OCI-LY3 (cell line): ENCODE data around the gene SLC9B2.

Experiments used
- H2AFZ ChIP-seq: fragments of 200-600, 300-600 bp; shearing (Covaris generic); 2 replicates; pipeline ENCODE4 v1.6.0; 2014; ENCODE audit warnings: antibody characterized with exemption, low read depth, low read length
- H3K27ac ChIP-seq: fragments of 200-600, 300-600 bp; sonication (generic); 2 replicates; pipeline ENCODE4 v1.5.1; 2014; ENCODE audit warnings: mild to moderate bottlenecking, low read length, moderate library complexity, mixed read lengths
- H3K27me3 ChIP-seq: fragments of 200-600, 300-600 bp; sonication (generic); 2 replicates; pipeline ENCODE4 v1.6.1; 2014; ENCODE audit warnings: low read depth, low read length, mixed read lengths
- H3K36me3 ChIP-seq: fragments of 200-600, 300-600 bp; sonication (generic); replicated peaks from 2 replicates; pipeline ENCODE3; 2014; ENCODE audit warnings: low read depth, low read length, mixed read lengths
- H3K4me1 ChIP-seq: fragments of 300-600, 200-600 bp; sonication (generic); 2 replicates; pipeline ENCODE4 v1.6.1; 2014; ENCODE audit warnings: low read length, mixed read lengths
- H3K4me2 ChIP-seq: fragments of 200-600, 300-600 bp; sonication (generic); 2 replicates; pipeline ENCODE4 v1.6.1; 2014; ENCODE audit warnings: low read length, mixed read lengths
- H3K4me3 ChIP-seq: fragments of 300-600, 200-600 bp; sonication (generic); 2 replicates; pipeline ENCODE4 v1.5.1; 2014; ENCODE audit warnings: antibody characterized with exemption, mild to moderate bottlenecking, low read length, moderate library complexity
- H3K79me2 ChIP-seq: fragments of 300-600, 200-600 bp; shearing (Covaris generic); 2 replicates; pipeline ENCODE4 v1.6.1; 2014; ENCODE audit warnings: mild to moderate bottlenecking, low read length, mixed read lengths
- H3K9ac ChIP-seq: fragments of 300-600, 200-600 bp; shearing (Covaris generic); 2 replicates; pipeline ENCODE4 v1.6.0; 2014; ENCODE audit warnings: mild to moderate bottlenecking, low read length, moderate library complexity
- H3K9me3 ChIP-seq: fragments of 200-600, 300-600 bp; shearing (Covaris generic); 2 replicates; pipeline ENCODE4 v1.6.1; 2014; ENCODE audit warnings: low read length, mixed read lengths; ENCODE audit not compliant: insufficient read depth
- H4K20me1 ChIP-seq: fragments of 200-600, 300-600 bp; sonication (generic); 2 replicates; pipeline ENCODE4 v1.6.1; 2016; ENCODE audit warnings: low read length, mixed read lengths; ENCODE audit not compliant: insufficient read depth
- EZH2phosphoT487 ChIP-seq: fragments of 200-600 bp; shearing (Covaris generic); IDR thresholded peaks from 2 replicates; pipeline ENCODE4 v1.6.1; 2018; ENCODE audit warnings: antibody characterized with exemption, mixed run types, low read depth
- TF ChIP-seq, protein P1 (sequence below): fragments of 200-600, 300-600 bp; sonication (generic); IDR thresholded peaks from 2 replicates; pipeline ENCODE4 v1.5.1; 2014; ENCODE audit warnings: antibody characterized with exemption, low read length, low read depth

The SLC9B2 gene

DNA sequence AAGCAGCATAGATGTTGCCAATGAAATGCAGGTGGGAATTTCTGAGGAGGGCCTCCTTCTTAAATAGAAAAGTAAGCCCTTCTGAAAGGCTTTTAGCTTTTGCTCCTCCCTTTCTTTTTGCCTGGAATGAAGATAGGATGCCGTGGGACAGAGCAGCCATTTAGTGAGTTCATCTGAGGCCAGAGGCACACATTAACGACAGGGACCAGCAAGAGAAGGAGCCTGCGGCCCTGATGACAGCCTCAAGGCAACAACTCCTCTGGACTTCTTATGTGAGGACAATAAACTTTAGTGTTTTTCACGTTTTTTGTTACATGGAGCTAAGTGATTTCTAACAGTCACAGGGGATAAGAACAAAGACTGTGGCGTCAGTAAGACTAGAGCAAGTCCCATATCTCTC is 24.1 kb upstream of the SLC9B2 start:
- Histone ChIP-seq H3K4me1 (peaks cover 8% of the 10 kb centered on the region; the same call in 1 of the 2 replicates), H3K9ac (no peak overlapping the region), H2AFZ (no peak overlapping the region), H3K36me3 (no peaks in the 10 kb centered on the region), H3K27me3 (no peaks in the 10 kb centered on the region), H3K9me3 (no peaks in the 10 kb centered on the region), H3K79me2 (no peaks in the 10 kb centered on the region), H3K4me2 (no peak overlapping the region), H3K4me3 (no peak overlapping the region), H4K20me1 (no peaks in the 10 kb centered on the region), H3K27ac (no peak overlapping the region)
- TF ChIP-seq, protein P1, sequence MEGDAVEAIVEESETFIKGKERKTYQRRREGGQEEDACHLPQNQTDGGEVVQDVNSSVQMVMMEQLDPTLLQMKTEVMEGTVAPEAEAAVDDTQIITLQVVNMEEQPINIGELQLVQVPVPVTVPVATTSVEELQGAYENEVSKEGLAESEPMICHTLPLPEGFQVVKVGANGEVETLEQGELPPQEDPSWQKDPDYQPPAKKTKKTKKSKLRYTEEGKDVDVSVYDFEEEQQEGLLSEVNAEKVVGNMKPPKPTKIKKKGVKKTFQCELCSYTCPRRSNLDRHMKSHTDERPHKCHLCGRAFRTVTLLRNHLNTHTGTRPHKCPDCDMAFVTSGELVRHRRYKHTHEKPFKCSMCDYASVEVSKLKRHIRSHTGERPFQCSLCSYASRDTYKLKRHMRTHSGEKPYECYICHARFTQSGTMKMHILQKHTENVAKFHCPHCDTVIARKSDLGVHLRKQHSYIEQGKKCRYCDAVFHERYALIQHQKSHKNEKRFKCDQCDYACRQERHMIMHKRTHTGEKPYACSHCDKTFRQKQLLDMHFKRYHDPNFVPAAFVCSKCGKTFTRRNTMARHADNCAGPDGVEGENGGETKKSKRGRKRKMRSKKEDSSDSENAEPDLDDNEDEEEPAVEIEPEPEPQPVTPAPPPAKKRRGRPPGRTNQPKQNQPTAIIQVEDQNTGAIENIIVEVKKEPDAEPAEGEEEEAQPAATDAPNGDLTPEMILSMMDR: no peak
- no peak for TF ChIP-seq EZH2phosphoT487

DNA sequence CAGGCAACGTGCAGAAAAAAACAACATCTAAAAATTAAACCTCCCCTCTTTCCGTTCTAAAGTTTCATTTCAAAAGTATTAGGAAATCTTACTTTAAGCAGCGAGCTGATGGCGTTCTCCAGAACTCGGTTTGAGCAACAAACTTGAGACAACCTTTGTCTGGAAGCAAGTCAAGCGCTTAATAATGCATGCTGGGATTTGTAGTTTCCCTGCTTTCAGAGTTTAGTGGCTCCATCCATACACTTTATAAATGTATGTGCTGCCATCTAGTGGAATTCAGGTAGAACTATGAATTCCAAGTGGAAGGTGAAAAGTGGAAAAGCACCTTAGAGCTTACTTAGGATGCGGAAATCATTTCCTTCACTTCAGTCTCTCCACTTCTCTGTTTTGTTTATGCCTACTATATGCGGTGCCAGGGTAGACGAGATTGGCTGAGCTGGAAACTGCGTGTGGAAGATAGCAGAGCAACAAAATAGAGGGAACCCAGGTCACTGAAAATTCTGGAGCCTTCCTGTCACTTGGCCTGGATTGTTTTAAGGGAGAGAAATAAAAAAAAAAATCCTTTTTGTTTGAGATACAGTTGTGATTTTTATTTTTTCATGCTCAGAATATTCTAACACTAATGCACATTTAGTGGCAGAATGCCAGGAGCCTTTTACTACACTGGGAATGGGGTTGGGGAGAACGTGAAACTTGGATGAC is 23.3 kb upstream of the SLC9B2 start, which contains the start of gene BDH2:
Gene BDH2 (minus strand): TSS at position 144 of the 702 bp plus-strand sequence. CDS start 3,580 bp downstream, outside the sequence.
- TF ChIP-seq, protein P1: peak; percentile 80
- TF ChIP-seq EZH2phosphoT487: no peak
- H4K20me1 ChIP-seq: no peaks in the 10 kb centered on the region
- H3K27me3 ChIP-seq: no peaks in the 10 kb centered on the region
- H3K4me2 ChIP-seq: peak within 1 kb of the TSS; percentile 81
- no peaks in the 10 kb centered on the region for H3K79me2 ChIP-seq
- peak within 1 kb of the TSS; percentile 62 for H3K9ac ChIP-seq
- H3K36me3 ChIP-seq: no peaks in the 10 kb centered on the region
- H3K27ac ChIP-seq: no peak within 1 kb of the TSS
- no peaks in the 10 kb centered on the region for H3K9me3 ChIP-seq
- peaks cover 8% of the 10 kb centered on the region; the same call in 1 of the 2 replicates for H3K4me1 ChIP-seq
- H3K4me3 ChIP-seq: peak within 1 kb of the TSS; percentile 74
- H2AFZ ChIP-seq: peak within 1 kb of the TSS; percentile 87

DNA sequence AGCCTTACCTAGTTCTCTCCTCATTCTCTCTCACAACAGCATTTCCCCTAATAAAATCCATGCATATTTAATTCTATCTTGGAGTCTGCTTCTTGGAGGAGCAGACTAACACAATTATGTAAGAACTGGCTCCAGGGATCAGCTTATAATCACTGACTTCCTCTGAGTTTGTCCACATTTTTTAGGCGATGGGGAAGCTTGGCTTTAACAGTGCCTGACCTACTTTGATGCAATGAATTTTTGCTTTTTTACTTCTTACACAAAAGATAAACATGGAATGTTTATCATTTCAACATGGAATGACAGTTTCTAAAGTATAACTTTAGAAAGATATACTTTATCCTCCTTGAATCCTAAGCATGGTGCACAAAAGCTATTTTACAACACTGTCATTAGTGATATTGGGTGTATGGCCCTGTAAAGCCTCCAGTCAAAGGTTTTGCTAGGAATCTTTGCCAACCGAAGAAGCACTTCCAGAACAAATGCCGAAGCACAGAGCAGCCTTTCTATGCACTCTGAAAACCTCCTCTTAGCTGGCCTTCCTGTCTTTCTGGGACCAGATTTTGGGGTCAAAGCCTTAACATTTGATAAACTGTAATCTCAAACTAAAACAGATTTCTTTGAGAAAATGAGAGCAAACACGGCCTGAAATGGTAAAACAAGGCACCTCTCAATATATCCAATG is 22.3 kb upstream of the SLC9B2 start:
- Histone ChIP-seq H3K4me2 (peak overlapping the region; percentile 81), H3K4me3 (peak overlapping the region; percentile 74), H3K27ac (no peak overlapping the region), H3K79me2 (no peaks in the 10 kb centered on the region), H3K36me3 (no peaks in the 10 kb centered on the region), H3K4me1 (peaks cover 8% of the 10 kb centered on the region; the same call in 1 of the 2 replicates), H2AFZ (peak overlapping the region; percentile 87), H4K20me1 (no peaks in the 10 kb centered on the region), H3K9ac (peak overlapping the region; percentile 62), H3K27me3 (no peaks in the 10 kb centered on the region), H3K9me3 (no peaks in the 10 kb centered on the region)
- TF ChIP-seq, protein P1: no peak
- TF ChIP-seq EZH2phosphoT487: no peak

DNA sequence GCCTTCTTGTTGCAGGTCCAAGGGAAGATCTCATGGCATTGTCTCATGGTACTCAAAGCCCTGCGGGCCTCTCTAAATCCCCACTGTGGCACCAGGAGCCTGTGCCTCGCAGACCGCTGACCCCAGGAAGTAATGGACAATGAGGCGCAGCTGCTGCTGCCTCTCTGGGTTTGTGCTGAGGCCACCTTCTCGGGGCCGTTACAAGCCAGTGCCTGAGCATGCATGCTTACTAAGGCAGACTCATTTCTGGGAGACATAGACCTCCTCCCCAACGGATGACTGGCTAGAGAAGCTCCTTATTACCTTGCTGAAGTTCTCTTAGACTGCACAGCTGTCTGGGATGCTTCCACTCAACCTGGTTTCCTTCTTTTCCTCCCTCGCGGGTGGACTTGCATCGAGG is 21.8 kb upstream of the SLC9B2 start:
- no peak overlapping the region for H3K27ac ChIP-seq
- H3K36me3 ChIP-seq: no peaks in the 10 kb centered on the region
- no peak overlapping the region for H2AFZ ChIP-seq
- H4K20me1 ChIP-seq: no peaks in the 10 kb centered on the region
- peaks cover 8% of the 10 kb centered on the region; the same call in 1 of the 2 replicates for H3K4me1 ChIP-seq
- TF ChIP-seq EZH2phosphoT487: no peak
- TF ChIP-seq, protein P1: no peak
- no peaks in the 10 kb centered on the region for H3K27me3 ChIP-seq
- H3K4me2 ChIP-seq: no peak overlapping the region
- no peak overlapping the region for H3K9ac ChIP-seq
- H3K79me2 ChIP-seq: no peaks in the 10 kb centered on the region
- H3K4me3 ChIP-seq: no peak overlapping the region
- H3K9me3 ChIP-seq: no peaks in the 10 kb centered on the region
